Measurements from ENCODE around the gene LZIC. TPM values are rescaled to one million over a fixed set of nuclear protein-coding genes. Genes with fewer than 3 reads are reported as not detected.

LZIC gene
- total RNA-seq, 1 donor from 2014 or later: 39.6 TPM

- H3K4me3 Mint-ChIP-seq: no peak overlapping the region
- DNase-seq (ENCODE audit: low read depth, low spot score): no peak
- peaks cover 40% of the 10 kb centered on the region for H3K4me1 Mint-ChIP-seq
- no peak for TF ChIP-seq CTCF (conservative IDR thresholded peaks at IDR 0.05)
- peak overlapping the region; percentile 54 for H3K27ac Mint-ChIP-seq (ENCODE audit: unreplicated experiment)
- no peaks in the 10 kb centered on the region for H3K9me3 Mint-ChIP-seq
- no peaks in the 10 kb centered on the region for H3K36me3 Mint-ChIP-seq (ENCODE audit: low read depth)
- no peaks in the 10 kb centered on the region for H3K27me3 Mint-ChIP-seq (ENCODE audit: low read depth)
Measured at GRCh38 chr1:9900142-9901043, 42.8 kb downstream of the LZIC start.

- no peak for TF ChIP-seq CTCF (conservative IDR thresholded peaks at IDR 0.05)
- Mint-ChIP-seq H3K36me3 (ENCODE audit: low read depth) (no peaks in the 10 kb centered on the region), H3K4me1 (peaks cover 44% of the 10 kb centered on the region), H3K27ac (ENCODE audit: unreplicated experiment) (peak overlapping the region; percentile 4), H3K4me3 (no peak overlapping the region), H3K9me3 (no peaks in the 10 kb centered on the region), H3K27me3 (ENCODE audit: low read depth) (no peaks in the 10 kb centered on the region)
- no peak for DNase-seq (ENCODE audit: low read depth, low spot score)
Measured at GRCh38 chr1:9894115-9894514, 49.1 kb downstream of the LZIC start.

- peaks cover 50% of the 10 kb centered on the region for H3K4me1 Mint-ChIP-seq
- DNase-seq (ENCODE audit: low read depth, low spot score): no peak
- H3K36me3 Mint-ChIP-seq (ENCODE audit: low read depth): no peaks in the 10 kb centered on the region
- TF ChIP-seq CTCF (conservative IDR thresholded peaks at IDR 0.05): no peak
- H3K27ac Mint-ChIP-seq (ENCODE audit: unreplicated experiment): peak overlapping the region; percentile 86
- H3K9me3 Mint-ChIP-seq: no peaks in the 10 kb centered on the region
- no peaks in the 10 kb centered on the region for H3K27me3 Mint-ChIP-seq (ENCODE audit: low read depth)
- H3K4me3 Mint-ChIP-seq: no peak overlapping the region
Measured at GRCh38 chr1:9892563-9893528, 50.3 kb downstream of the LZIC start.

- DNase-seq (ENCODE audit: low read depth, low spot score): no peak
- no peak overlapping the region for H3K4me3 Mint-ChIP-seq
- H3K9me3 Mint-ChIP-seq: no peaks in the 10 kb centered on the region
- H3K36me3 Mint-ChIP-seq (ENCODE audit: low read depth): no peaks in the 10 kb centered on the region
- TF ChIP-seq CTCF (conservative IDR thresholded peaks at IDR 0.05): no peak
- H3K27ac Mint-ChIP-seq (ENCODE audit: unreplicated experiment): no peak overlapping the region
- no peaks in the 10 kb centered on the region for H3K27me3 Mint-ChIP-seq (ENCODE audit: low read depth)
- H3K4me1 Mint-ChIP-seq: peaks cover 50% of the 10 kb centered on the region
Measured at GRCh38 chr1:9891207-9891606, 52.0 kb downstream of the LZIC start.

- H3K4me1 Mint-ChIP-seq: peaks cover 47% of the 10 kb centered on the region
- no peak for DNase-seq (ENCODE audit: low read depth, low spot score)
- no peaks in the 10 kb centered on the region for H3K36me3 Mint-ChIP-seq (ENCODE audit: low read depth)
- no peak for TF ChIP-seq CTCF (conservative IDR thresholded peaks at IDR 0.05)
- no peak overlapping the region for H3K4me3 Mint-ChIP-seq
- no peaks in the 10 kb centered on the region for H3K27me3 Mint-ChIP-seq (ENCODE audit: low read depth)
- H3K27ac Mint-ChIP-seq (ENCODE audit: unreplicated experiment): peak overlapping the region; percentile 86
- no peaks in the 10 kb centered on the region for H3K9me3 Mint-ChIP-seq
Measured at GRCh38 chr1:9890224-9890731, 52.9 kb downstream of the LZIC start.
